Body of pancreas (tissue), 4 donors: ENCODE data around the gene CERS3.

Source experiments
- POLR2A ChIP-seq, 3 donors: fragments of 450-650 bp; IDR thresholded peaks; one replicate each; pipeline ENCODE4 v1.6.1; 2016; ENCODE audit warnings: antibody characterized with exemption in 3 of 3, mild to moderate bottlenecking in 2 of 3
- TF ChIP-seq, protein P1 (sequence below), 7 experiments: fragments of 450-650 bp in 4 of 7; fragments of 200-600 bp in 3 of 7; sonication (generic) in 3 of 7; IDR thresholded peaks; one replicate each; pipeline ENCODE4 v1.5.1; 2016 to 2019; ENCODE audit warnings: antibody characterized with exemption in 7 of 7

- no peak for TF ChIP-seq POLR2A (IDR thresholded peaks at IDR 0.05)
- TF ChIP-seq, protein P1, sequence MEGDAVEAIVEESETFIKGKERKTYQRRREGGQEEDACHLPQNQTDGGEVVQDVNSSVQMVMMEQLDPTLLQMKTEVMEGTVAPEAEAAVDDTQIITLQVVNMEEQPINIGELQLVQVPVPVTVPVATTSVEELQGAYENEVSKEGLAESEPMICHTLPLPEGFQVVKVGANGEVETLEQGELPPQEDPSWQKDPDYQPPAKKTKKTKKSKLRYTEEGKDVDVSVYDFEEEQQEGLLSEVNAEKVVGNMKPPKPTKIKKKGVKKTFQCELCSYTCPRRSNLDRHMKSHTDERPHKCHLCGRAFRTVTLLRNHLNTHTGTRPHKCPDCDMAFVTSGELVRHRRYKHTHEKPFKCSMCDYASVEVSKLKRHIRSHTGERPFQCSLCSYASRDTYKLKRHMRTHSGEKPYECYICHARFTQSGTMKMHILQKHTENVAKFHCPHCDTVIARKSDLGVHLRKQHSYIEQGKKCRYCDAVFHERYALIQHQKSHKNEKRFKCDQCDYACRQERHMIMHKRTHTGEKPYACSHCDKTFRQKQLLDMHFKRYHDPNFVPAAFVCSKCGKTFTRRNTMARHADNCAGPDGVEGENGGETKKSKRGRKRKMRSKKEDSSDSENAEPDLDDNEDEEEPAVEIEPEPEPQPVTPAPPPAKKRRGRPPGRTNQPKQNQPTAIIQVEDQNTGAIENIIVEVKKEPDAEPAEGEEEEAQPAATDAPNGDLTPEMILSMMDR (IDR thresholded peaks at IDR 0.05), result no peak
Observed at GRCh38 chr15:100495861-100496260, 32.9 kb downstream of the CERS3 start.
